HG02642 (cell line): ENCODE results near the gene ZNF28.
A peak's percentile ranks its signal among the peaks of the same experiment; 100 is the strongest.
"Not testable (repeated sequence)": the region's sequence is repeated elsewhere in the genome, so short reads cannot be mapped to it uniquely, and the experiment has no call there.

ENCODE experiments used
- ATAC-seq: cut with Tn5 transposase; IDR thresholded peaks from one replicate; pipeline ENCODE4 v1.9.1; 2021; ENCODE audit warnings: mild to moderate bottlenecking; ENCODE audit not compliant: unreplicated experiment, poor library complexity

ZNF28 gene

GRCh38 chr19:52821204-52821960, at the start of gene ZNF28:
Gene ZNF28 (minus strand): TSS chr19:52821633. CDS start chr19:52817958, 3,675 bp downstream.
- ATAC-seq, result peak; percentile 99

- not testable (repeated sequence) for ATAC-seq
Measured at GRCh38 chr19:52868031-52868430, 46.6 kb upstream of the ZNF28 start.

DNA sequence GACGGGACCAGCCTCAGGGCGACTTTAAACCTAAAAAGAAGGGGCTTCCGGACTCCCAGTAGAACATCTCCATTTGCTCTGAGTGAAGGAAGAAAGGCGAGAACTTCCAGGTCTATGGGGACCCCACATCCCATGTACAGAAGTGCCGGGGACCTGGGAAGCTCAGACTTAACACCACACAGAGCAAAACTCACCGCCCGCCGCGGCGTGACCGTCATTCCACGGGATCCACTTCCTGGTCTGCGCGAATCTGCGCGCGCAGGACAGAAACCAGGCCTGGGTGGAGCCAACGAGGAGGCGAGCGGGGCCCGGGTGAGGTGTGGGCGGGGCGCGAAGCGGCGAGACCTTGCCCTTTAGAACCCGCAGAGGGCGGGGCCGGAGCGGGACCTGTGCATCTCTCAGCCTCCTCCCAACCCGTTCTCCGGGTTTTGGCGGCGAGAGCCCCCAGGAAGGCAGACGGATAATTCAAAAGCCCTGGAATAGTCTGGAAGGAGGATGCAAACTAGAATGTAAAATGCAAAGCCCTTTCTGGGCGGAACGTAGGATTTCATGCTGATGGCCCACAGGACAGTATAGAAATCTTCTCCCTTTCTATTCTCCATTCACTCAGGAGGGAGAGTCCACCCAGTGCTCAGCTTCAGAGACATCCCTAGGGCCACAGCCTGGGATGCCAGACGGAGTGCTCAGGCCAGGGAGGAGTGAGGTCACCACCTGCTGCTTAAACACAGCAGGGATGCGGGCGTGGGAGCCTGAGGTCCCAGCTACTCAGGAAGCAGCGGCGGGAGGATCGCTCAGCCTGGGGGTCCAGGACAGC, 36.2 kb upstream of the ZNF28 start, which contains the start of gene ZNF468:
ZNF468 (minus strand) TSS at position 242 of the 814 bp plus-strand sequence. CDS start 3,347 bp downstream, outside the sequence.
- peak; percentile 97 for ATAC-seq

- ATAC-seq, result not testable (repeated sequence)
Measured at GRCh38 chr19:52856540-52857377, 35.3 kb upstream of the ZNF28 start.

GRCh38 chr19:52847352-52847751, 25.9 kb upstream of the ZNF28 start:
- ATAC-seq, result not testable (repeated sequence)

- not testable (repeated sequence) for ATAC-seq
Measured at GRCh38 chr19:52840825-52841465, 19.5 kb upstream of the ZNF28 start.

DNA sequence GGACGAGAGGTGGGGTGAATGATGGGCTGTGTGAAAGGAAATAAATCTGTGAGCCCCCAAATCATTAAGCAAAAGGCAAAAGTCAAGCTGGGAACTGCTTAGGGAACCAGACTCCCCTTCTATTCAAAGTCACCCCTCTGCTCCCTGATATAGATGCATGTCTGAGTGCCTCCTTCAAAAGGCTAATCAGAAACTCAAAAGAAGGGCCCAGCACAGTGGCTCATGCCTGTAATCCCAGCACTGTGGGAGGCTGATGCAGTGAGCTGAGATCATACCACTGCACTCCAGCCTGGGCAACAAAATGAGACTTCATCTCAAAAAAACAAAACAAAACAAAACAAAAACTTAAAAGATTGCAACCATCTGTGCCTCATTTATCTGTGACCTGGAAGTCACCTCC, 12.9 kb upstream of the ZNF28 start:
- not testable (repeated sequence) for ATAC-seq

DNA sequence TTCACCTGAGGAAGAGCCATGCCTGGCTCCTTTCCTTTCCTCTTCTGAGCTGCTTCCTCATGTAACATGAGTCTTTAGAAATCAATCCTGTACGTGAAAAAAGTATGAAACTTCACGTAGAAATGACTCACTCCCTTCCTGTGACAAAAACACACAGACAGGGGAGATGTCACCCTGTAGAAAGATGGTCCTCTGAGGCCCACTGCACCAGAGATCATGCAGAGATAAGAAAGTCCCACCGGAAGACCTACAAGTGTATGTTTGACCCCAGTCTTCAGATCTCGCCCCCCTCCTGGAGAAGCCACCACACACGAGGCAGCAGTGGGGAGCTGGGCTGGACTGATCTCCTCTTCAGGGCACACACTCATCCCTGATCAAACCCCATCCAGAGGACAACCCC, 12.1 kb upstream of the ZNF28 start:
- ATAC-seq, result not testable (repeated sequence)

DNA sequence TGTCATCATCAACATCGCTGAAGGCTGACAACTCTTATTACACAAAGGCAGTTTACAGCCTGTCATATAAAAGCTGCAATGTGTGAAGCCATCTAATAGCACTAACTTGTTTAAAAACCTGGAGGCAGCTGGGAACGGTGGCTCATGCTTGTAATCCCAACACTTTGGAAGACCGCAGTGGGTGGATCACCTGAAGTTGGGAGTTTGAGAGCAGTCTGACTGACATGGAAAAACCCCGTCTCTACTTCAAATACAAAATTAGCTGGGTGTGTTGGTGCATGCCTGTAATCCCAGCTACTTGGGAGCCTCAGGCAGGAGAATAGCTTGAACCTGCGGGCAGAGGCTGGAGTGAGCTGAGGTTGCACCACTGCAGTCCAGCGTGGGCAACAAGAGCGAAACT, 8.4 kb upstream of the ZNF28 start:
- not testable (repeated sequence) for ATAC-seq

- ATAC-seq, result no peak
Measured at GRCh38 chr19:52825765-52826164, 4.3 kb upstream of the ZNF28 start.

GRCh38 chr19:52823676-52824075, 2.2 kb upstream of the ZNF28 start:
- no peak for ATAC-seq

- ATAC-seq, result peak; percentile 43
Measured at GRCh38 chr19:52820472-52821203, 795 bp downstream of the ZNF28 start.

- ATAC-seq, result no peak
Measured at GRCh38 chr19:52809801-52810200, 11.6 kb downstream of the ZNF28 start.

DNA sequence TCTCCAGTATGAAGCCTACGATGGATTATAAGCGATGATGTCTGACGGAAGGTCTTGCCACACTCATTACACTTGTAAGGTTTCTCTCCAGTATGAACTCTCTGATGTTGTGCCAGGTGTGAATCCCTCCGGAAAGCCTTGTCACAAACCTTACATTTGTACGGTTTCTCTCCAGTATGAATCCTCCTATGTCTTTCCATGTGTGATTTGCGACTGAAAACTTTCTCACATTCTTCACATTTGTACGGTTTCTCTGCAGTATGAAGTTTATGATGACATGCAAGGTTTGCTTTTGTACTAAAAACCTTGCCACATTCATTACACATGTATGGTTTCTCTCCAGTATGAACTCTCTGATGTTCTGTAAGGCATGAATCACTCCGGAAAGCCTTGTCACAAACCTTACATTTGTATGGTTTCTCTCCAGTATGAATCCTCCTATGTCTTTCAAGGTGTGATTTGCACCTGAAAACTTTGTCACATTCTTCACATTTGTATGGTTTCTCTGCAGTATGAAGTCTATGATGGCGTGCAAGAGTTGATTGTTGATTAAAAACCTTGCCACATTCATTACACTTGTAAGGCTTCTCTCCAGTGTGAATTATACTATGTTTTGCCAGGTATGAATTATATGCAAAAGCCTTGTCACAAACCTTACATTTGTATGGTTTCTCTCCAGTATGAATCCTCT, 21.3 kb downstream of the ZNF28 start:
- not testable (repeated sequence) for ATAC-seq

- ATAC-seq, result no peak
Measured at GRCh38 chr19:52789440-52789839, 32.0 kb downstream of the ZNF28 start.

DNA sequence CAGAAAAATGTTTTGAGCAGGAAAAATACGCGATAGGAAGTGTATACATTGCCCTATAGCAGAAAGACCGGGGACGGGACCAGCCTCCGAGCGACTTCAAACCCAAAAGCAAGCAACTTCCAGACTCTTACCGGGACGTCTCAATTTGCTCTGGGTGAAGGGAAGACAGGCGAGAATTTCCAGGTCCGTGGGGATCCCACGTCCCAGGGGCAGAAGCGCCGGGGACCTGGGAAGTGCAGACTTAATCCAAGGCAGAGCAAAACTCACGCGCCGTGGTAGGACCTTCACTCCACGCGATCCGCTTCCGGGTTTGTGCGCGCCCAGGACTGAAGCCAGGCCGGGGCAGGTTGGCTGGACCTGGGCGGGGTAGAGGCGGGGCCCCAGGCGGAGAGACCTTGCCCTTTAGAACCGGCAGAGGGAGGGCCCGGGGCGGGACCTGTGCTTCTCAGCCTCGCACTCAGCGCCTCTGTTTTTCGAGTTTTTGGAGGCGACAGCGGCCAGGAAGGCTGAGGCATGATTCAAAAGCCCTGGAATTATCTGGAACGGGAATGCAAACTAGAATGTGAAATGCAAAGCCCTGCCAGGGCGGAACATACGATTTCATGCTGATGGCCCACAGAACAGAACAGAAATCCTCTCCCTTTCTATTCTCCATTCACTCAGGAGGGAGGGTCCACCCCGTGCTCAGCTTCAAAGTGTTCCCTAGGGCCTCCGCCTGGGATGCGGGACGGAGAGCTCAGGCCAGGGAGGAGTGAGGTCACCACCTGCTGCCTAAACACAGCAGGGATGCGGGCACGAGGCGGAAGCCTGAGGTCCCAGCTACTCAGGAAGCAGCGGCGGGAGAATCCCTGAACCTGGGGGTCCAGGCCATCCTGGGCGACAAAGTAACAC, 34.7 kb downstream of the ZNF28 start, which contains the start of gene ZNF600:
ZNF600 (minus strand) TSS at position 328 of the 891 bp plus-strand sequence. CDS start 7,903 bp downstream, outside the sequence.
- peak; percentile 95 for ATAC-seq

DNA sequence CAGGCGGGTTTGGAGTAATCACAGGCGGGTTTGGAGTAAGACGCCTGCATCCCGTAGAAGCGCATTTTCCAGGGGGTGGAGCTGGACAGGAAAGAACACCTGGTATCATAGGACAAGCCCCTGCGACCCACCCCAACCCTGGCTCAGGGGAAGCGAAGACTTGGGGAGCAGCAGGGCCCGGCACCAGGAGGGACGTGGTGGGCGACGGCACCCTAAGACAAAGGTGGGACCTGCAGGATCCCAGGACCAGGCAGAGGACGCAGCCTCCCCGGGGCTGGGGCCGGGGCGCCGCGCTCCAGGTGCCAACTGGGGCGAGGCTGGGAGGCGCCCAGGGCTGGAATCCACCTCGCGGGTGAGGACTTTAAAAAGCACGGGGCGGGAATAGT, 35.4 kb downstream of the ZNF28 start:
- peak; percentile 44 for ATAC-seq

DNA sequence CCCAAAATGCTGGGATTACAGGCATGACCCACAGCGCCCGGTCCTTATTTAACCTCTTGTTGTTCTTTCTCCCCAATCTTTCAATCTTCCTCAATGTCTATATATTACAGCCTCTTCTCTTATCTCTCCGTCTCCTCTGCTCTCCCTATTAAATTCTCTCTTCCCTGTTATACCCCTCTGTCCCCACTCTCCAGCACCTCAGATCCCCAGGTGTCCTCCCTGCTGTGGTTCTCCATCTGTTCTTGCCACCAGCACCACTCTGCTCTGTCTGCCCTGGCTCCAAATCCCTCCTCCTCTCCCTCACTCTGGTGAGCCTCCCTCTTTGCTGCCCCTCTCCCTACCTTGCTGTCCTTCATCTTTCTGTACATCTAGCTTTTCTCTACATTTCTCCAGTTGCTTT, 35.9 kb downstream of the ZNF28 start:
- ATAC-seq, result no peak
